ENCODE data around the gene WNT5B.

GRCh38 chr12:1592444-1593173 is 36.4 kb upstream of the WNT5B start:
- no peak for TF ChIP-seq EP300 (IDR thresholded peaks at IDR 0.05)
- TF ChIP-seq, protein P1, sequence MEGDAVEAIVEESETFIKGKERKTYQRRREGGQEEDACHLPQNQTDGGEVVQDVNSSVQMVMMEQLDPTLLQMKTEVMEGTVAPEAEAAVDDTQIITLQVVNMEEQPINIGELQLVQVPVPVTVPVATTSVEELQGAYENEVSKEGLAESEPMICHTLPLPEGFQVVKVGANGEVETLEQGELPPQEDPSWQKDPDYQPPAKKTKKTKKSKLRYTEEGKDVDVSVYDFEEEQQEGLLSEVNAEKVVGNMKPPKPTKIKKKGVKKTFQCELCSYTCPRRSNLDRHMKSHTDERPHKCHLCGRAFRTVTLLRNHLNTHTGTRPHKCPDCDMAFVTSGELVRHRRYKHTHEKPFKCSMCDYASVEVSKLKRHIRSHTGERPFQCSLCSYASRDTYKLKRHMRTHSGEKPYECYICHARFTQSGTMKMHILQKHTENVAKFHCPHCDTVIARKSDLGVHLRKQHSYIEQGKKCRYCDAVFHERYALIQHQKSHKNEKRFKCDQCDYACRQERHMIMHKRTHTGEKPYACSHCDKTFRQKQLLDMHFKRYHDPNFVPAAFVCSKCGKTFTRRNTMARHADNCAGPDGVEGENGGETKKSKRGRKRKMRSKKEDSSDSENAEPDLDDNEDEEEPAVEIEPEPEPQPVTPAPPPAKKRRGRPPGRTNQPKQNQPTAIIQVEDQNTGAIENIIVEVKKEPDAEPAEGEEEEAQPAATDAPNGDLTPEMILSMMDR (IDR thresholded peaks at IDR 0.05) = no peak
- peak in 1 of 2 donors; percentile 25 for TF ChIP-seq POLR2A (IDR thresholded peaks at IDR 0.05)

Data from tibial nerve (tissue), 4 donors.